Progenitor cell of endocrine pancreas (in vitro differentiated cells): ENCODE data around the gene NT5DC3. TPM values are rescaled to one million over a fixed set of nuclear protein-coding genes. Genes with fewer than 3 reads are reported as not detected.

Source experiments
- DNase-seq: peaks from one replicate; pipeline ENCODE4 v3.0.0; 2021; ENCODE audit warnings: low spot score; ENCODE audit not compliant: unreplicated experiment
- H3K27ac Mint-ChIP-seq: 2 replicates; pipeline ENCODE4 v1.8.0; 2021; ENCODE audit warnings: mild to moderate bottlenecking, moderate library complexity, mixed read lengths
- H3K27me3 Mint-ChIP-seq: 2 replicates; pipeline ENCODE4 v1.8.0; 2021; ENCODE audit warnings: mixed read lengths
- H3K36me3 Mint-ChIP-seq: 2 replicates; pipeline ENCODE4 v1.8.0; 2022; ENCODE audit warnings: mixed read lengths; ENCODE audit not compliant: insufficient read depth
- H3K4me1 Mint-ChIP-seq: 2 replicates; pipeline ENCODE4 v1.8.0; 2021; ENCODE audit warnings: low read depth, mixed read lengths
- H3K4me3 Mint-ChIP-seq: 2 replicates; pipeline ENCODE4 v1.8.0; 2021; ENCODE audit warnings: low read depth, mild to moderate bottlenecking, moderate library complexity, mixed read lengths
- H3K9me3 Mint-ChIP-seq: 2 replicates; pipeline ENCODE4 v1.8.0; 2021; ENCODE audit warnings: low read depth, mixed read lengths
- CTCF ChIP-seq: fragments of 200-600 bp; sonication (generic); IDR thresholded peaks from one replicate; pipeline ENCODE4 v1.5.0; 2021; ENCODE audit warnings: antibody characterized with exemption, mild to moderate bottlenecking; ENCODE audit not compliant: unreplicated experiment
- total RNA-seq: library from RNA; stranded (reverse); gene quantifications from 2 replicates; pipeline ENCODE4 v1.2.1, GENCODE V29; 2021

NT5DC3 gene
- total RNA-seq, 1 donor from 2014 or later = 13.9 TPM

DNA sequence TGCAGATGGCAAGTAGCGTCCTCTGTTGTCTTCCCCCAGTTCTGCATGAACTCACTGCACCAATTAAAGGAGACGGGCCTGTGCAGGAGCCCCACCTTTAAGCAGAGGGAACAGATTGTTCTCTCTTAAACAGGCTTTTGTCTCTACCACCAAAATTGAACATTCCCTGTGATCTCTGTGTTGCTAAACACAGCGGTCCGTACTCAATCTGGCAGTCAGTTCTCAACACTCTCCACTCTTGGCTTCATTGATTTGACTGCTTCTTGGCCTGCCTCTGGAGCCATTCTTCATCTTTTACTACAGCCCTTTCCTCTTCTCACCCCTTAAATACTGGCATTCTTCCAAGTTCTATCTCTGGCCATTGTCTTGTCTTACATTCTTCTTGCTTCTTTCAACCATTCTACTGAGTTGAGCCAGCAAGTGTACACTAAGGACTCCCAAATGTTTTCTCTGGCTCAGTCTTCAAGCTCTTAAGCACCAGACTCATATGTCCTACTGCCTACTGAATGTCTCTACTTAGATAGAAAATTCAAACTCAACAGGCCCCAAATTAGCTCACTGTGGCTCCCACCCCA lies 8.0 kb upstream of the NT5DC3 start:
- TF ChIP-seq CTCF = no peak
- no peak overlapping the region for H3K27ac Mint-ChIP-seq
- H3K4me1 Mint-ChIP-seq = peaks cover 38% of the 10 kb centered on the region
- H3K9me3 Mint-ChIP-seq = no peaks in the 10 kb centered on the region
- no peaks in the 10 kb centered on the region for H3K27me3 Mint-ChIP-seq
- no peaks in the 10 kb centered on the region for H3K36me3 Mint-ChIP-seq
- no peak overlapping the region for H3K4me3 Mint-ChIP-seq
- DNase-seq = no peak

- no peak for TF ChIP-seq CTCF
- H3K4me1 Mint-ChIP-seq = peaks cover 33% of the 10 kb centered on the region
- no peaks in the 10 kb centered on the region for H3K36me3 Mint-ChIP-seq
- H3K27ac Mint-ChIP-seq = no peak overlapping the region
- no peaks in the 10 kb centered on the region for H3K27me3 Mint-ChIP-seq
- no peaks in the 10 kb centered on the region for H3K9me3 Mint-ChIP-seq
- no peak for DNase-seq
- no peak overlapping the region for H3K4me3 Mint-ChIP-seq
These were observed 7.1 kb upstream of the NT5DC3 start for GRCh38 chr12:103848143-103848542.

DNA sequence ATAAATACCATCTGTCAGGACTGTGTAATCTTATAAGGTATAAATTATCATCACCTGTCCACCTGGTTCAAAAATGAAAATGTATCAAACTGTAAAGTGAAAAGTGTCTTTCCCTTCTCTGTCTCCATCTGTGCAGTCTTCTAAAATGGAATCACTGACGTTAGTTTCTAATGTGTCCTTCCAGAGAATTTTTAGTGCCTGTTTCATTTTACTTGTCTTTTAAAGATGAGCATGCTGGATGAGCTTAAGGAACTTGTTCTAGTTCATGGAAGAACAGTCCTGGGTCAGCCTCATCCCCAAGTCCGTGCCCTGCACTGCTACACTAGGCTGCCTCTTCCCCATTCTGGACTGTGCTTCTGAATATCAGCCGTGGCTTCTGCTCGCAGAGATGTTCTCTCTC lies 5.4 kb upstream of the NT5DC3 start:
- no peak for DNase-seq
- no peak for TF ChIP-seq CTCF
- Mint-ChIP-seq H3K4me3 (no peak overlapping the region), H3K4me1 (peaks cover 23% of the 10 kb centered on the region), H3K9me3 (no peaks in the 10 kb centered on the region), H3K27ac (no peak overlapping the region), H3K27me3 (no peaks in the 10 kb centered on the region), H3K36me3 (no peaks in the 10 kb centered on the region)

GRCh38 chr12:103844305-103844704 lies 3.3 kb upstream of the NT5DC3 start:
- Mint-ChIP-seq H3K36me3 (no peaks in the 10 kb centered on the region), H3K4me3 (no peak overlapping the region), H3K4me1 (peaks cover 22% of the 10 kb centered on the region), H3K27ac (no peak overlapping the region), H3K9me3 (no peaks in the 10 kb centered on the region), H3K27me3 (no peaks in the 10 kb centered on the region)
- TF ChIP-seq CTCF = no peak
- DNase-seq = no peak

DNA sequence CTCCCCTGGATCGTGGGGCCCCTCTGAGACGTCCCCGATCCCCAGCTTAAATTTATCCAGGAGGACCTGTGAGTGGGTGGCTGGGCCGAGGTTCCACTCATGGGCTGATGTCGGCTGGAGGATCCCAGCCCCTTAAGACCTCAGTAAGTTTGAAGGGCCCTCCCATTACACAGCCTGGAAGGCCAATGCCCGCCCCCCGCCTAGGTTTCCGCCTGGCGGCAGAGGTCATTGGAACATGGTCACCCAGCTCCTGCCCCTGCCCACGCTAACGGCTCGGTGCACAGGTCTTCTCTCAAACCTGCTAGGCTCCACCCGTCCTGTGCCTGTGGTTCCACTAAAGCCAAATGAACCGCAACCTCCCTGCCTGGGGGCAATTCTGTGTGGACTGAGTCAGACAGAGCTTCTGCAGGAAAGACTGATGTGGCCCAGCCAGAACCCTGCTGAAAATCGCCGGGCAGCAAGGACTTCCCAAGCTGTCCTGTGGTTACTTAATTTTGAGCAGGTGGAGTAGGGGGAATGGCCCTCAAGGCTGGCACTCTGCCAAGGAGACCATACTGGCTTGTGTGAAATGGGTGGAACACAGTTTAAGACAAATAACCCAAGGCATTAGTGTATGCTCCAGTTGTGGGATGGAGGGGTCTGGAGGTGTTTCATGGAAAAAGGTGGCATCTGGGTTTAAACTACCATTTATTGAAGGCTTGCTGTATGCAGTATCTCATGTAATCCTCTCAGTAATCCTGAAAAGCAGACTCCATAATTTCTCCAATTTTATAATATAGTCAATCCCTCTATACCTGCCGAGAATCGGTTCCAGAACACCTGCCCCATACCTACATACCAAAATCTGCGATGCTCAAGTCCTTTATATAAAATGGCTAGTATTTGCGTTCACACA lies 903 bp upstream of the NT5DC3 start:
- H3K9me3 Mint-ChIP-seq = peaks cover 4% of the 10 kb centered on the region
- H3K27ac Mint-ChIP-seq = peak overlapping the region; percentile 94
- H3K36me3 Mint-ChIP-seq = peaks cover 3% of the 10 kb centered on the region
- peaks cover 6% of the 10 kb centered on the region for H3K27me3 Mint-ChIP-seq
- H3K4me3 Mint-ChIP-seq = peak overlapping the region; percentile 87
- peak; percentile 23 for DNase-seq
- peaks cover 27% of the 10 kb centered on the region for H3K4me1 Mint-ChIP-seq
- no peak for TF ChIP-seq CTCF
